GM18526 (cell line): Measurements from ENCODE around the gene ZNF518B.

Experiments used
- POLR2A ChIP-seq: IDR thresholded peaks from 3 replicates; pipeline ENCODE4 v1.6.1; 2011; ENCODE audit not compliant: insufficient read length; ENCODE audit errors: extremely low read depth

ZNF518B gene

GRCh38 chr4:10413177-10413576 is 44.0 kb downstream of the ZNF518B start:
- no peak for TF ChIP-seq POLR2A

- no peak for TF ChIP-seq POLR2A
These were observed 51.6 kb downstream of the ZNF518B start for GRCh38 chr4:10405672-10406071.

GRCh38 chr4:10403633-10404445 is 53.4 kb downstream of the ZNF518B start:
- no peak for TF ChIP-seq POLR2A

GRCh38 chr4:10395971-10396580 is 61.1 kb downstream of the ZNF518B start:
- TF ChIP-seq POLR2A, result no peak
